ENCODE results near the gene AKAP8L.
"Not testable (repeated sequence)": the region's sequence is repeated elsewhere in the genome, so short reads cannot be mapped to it uniquely, and the experiment has no call there.

The AKAP8L gene

DNA sequence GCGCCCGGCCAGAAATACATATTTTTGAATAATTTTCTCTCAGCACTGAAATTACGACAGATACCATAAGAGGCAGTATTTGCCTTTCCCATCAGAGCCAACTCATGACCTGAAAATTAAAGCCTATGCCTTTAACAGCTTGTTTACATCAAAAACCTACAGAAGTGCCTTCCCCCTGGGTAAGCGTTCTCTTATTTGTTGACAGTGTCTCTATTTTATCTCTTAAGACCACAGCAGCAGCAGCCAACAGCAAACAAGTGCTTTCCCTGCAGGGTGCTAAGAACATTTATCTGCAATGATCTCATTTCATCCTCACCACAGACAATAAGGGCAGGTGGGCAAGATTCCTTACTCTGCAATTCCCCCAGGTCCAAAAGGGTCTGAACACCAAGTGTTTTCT, 6.0 kb downstream of the AKAP8L start:
- no peak for FAIRE-seq

GRCh38 chr19:15411351-15411750, 7.4 kb downstream of the AKAP8L start:
- FAIRE-seq = not testable (repeated sequence)

GRCh38 chr19:15404780-15405211, 14.0 kb downstream of the AKAP8L start:
- FAIRE-seq = no peak

- FAIRE-seq = no peak
Measured at GRCh38 chr19:15404097-15404779, 14.6 kb downstream of the AKAP8L start.

GRCh38 chr19:15403151-15403531, 15.6 kb downstream of the AKAP8L start:
- FAIRE-seq = no peak

- FAIRE-seq = no peak
Measured at GRCh38 chr19:15402411-15403150, 16.2 kb downstream of the AKAP8L start.

- no peak for FAIRE-seq
Measured at GRCh38 chr19:15401397-15401710, 17.4 kb downstream of the AKAP8L start.

DNA sequence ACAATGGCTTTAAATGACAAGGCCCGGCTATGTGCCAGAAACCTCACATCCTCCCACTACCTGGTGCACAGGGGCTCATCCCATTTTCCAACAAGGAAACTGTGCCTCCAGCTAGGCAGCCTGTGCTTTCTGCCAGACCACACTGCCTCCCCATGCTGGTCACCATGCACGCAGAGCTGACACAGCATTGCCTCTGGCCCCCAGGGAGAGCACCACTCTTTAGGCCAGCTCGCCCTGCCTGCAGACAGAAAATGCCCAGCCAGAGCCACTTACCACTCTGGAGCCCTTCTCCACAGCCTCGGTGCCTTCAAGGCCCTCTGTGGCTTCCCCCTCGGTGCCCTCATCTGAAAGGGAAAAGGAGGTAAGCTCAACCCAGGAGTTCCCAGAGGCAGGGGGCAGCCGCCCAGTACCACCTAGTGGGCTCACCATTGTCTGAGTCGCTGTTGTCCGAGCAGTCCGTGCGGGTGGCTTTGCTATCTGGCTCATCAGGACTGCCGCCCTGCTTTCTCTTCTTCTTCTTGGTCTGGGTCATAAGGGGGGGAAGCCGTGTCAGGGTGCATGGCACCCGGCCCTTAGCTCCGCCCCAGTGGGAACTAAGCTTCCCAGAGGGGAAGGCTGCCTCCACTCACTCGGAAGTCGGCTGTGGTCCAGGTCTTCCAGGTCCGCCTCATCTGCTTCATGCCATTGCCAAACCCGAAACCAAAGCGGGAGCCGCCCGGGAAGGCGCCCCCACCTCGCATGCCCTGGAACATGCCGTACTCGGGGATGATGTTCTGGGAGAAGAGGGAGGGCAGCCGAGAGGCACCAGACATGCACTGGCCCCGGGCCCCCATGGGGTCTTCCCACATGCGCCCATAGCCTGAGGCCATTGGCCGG, 18.0 kb downstream of the AKAP8L start:
- no peak for FAIRE-seq

DNA sequence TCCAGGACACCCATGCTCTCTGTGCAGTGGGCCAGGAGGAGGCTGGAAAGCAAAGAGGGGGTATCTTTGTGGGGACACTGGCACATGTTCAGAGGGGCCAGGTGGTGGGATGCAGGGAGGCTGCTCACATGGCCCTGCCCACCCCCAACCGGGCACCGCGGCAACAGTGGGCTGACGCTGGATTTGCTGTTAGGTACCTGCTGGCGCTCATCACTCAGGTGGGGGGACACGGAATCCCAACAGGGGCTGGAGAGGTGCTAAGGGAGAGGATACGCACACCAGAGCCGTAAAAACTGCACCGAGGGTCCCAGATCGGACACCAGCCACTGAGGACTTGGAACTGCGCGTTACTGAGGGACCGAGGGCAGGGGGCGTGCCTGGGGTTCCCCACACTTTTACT, 19.2 kb downstream of the AKAP8L start:
- no peak for FAIRE-seq

- FAIRE-seq = no peak
Measured at GRCh38 chr19:15399234-15399515, 19.6 kb downstream of the AKAP8L start.

GRCh38 chr19:15398501-15399233, 20.1 kb downstream of the AKAP8L start:
- FAIRE-seq = no peak

GRCh38 chr19:15397782-15398181, 21.0 kb downstream of the AKAP8L start:
- no peak for FAIRE-seq

DNA sequence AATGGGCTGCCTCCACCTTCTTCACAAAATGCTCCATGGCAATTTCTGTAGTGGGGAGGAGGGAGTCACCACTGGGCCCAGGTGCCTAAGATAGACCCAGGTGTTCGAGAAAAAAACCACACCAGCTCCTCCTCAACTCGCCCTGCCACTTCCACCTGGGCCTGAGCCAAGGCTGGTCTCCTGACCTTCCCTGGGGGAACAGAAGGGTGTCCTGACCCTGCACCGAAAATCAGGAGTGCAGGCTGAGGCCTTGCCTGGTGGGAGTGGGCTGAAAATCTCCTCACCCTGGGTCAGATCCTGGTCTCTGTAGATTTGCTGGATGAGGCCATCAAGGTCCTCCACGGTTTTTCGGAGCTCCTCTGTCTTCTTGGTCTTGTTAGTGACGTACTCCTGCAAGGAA, 21.6 kb downstream of the AKAP8L start:
- FAIRE-seq = no peak

- FAIRE-seq = no peak
Measured at GRCh38 chr19:15396436-15396835, 22.4 kb downstream of the AKAP8L start.

GRCh38 chr19:15395251-15395650, 23.5 kb downstream of the AKAP8L start:
- not testable (repeated sequence) for FAIRE-seq

DNA sequence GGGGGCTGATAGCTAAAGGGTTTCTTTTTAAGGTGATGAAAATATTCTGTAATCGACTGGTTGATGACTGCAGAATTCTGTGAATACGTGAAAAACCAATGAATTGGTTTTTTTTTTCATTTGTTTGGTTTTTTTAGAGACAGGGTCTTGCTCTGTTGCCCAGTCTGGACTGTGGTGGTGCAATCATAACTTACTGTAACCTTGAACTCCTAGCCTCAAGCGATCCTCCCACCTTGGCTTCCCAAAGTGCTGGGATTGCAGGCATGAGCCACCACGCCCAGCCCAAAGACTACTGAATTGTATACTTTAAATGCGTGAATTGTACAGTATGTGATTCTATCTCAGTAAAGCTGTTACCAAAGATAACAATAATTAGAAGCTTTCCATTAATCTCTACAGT, 24.4 kb downstream of the AKAP8L start:
- FAIRE-seq = no peak

- no peak for FAIRE-seq
Measured at GRCh38 chr19:15393963-15394362, 24.8 kb downstream of the AKAP8L start.

DNA sequence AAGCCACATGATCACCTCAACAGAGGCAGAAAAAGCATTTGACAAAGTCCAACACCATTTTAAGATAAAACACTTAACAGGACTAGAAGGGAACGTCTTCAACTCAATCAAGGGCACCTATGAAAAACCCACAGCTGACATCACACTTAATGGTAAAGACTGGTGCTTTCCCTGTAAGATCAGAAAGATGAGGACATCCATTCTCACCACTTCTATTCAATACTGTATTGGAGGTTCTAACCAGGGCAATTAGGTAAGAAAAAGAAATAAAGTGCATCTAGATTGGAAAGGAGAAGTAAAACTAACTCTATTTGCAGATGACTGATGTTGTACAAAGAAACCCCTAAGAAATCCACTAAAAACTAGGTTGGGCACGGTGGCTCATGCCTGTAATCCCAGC, 28.0 kb downstream of the AKAP8L start:
- FAIRE-seq = no peak

- FAIRE-seq = no peak
Measured at GRCh38 chr19:15381864-15382263, 36.9 kb downstream of the AKAP8L start.

DNA sequence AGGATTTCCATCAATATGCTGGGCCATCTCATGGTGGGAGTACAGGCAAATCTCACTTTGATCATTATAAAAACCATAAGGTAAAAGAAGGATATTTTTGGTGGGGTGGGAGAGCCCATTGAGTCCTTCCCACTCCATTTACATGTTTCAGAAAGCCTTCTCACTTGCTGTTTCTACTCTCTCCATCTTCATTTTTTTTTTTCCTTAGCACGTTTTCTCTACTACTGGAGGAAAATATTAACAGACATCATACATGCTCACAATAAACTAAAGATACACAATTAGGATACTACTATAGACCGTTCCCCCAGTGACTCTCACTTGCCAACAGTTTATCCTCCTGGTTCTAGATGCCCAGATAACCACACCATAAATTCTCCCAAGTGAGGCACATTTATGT, 37.4 kb downstream of the AKAP8L start:
- no peak for FAIRE-seq

- no peak for FAIRE-seq
Measured at GRCh38 chr19:15379999-15380647, 38.7 kb downstream of the AKAP8L start.

GRCh38 chr19:15379083-15379998, 39.4 kb downstream of the AKAP8L start, which contains the start of gene AKAP8:
AKAP8 (minus strand) TSS chr19:15379787; CDS start chr19:15379731, 56 bp downstream.
- no peak for FAIRE-seq

Data from islet of Langerhans (tissue), 1 donor.